NCI-H69 (cell line): ENCODE measurements around the gene FGF14.

Experiments
- DNase-seq: peaks from one replicate; lab custom pipeline; 2025; lab: John Stamatoyannopoulos, UW

FGF14 gene

GRCh38 chr13:102401766-102402165 is at the start of gene FGF14:
Gene FGF14, minus strand, starts transcription at chr13:102402048.
- DNase-seq: peak; percentile 71

GRCh38 chr13:102443249-102443648 is 41.4 kb upstream of the FGF14 start:
- peak; percentile 87 for DNase-seq

GRCh38 chr13:102441085-102441484 is 39.2 kb upstream of the FGF14 start:
- DNase-seq: peak; percentile 26

GRCh38 chr13:102440259-102440936 is 38.5 kb upstream of the FGF14 start:
- DNase-seq: peak; percentile 81

GRCh38 chr13:102422690-102423089 is 20.8 kb upstream of the FGF14 start:
- no peak for DNase-seq

- DNase-seq: no peak
Observed at GRCh38 chr13:102405499-102406100, 3.8 kb upstream of the FGF14 start.

- peak; percentile 98 for DNase-seq
Observed at GRCh38 chr13:102402290-102402689, 442 bp upstream of the FGF14 start.

- DNase-seq: peak; percentile 77
Observed at GRCh38 chr13:102401265-102401664, 583 bp downstream of the FGF14 start.

- DNase-seq: peak; percentile 88
Observed at GRCh38 chr13:102400675-102401145, 1.1 kb downstream of the FGF14 start.

- peak; percentile 90 for DNase-seq
Observed at GRCh38 chr13:102399791-102400674, 1.8 kb downstream of the FGF14 start.

- DNase-seq: peak; percentile 62
Observed at GRCh38 chr13:102395939-102396338, 5.9 kb downstream of the FGF14 start.

GRCh38 chr13:102395174-102395573 is 6.7 kb downstream of the FGF14 start:
- DNase-seq: peak; percentile 64

GRCh38 chr13:102394158-102395053 is 7.4 kb downstream of the FGF14 start:
- DNase-seq: peak; percentile 99

GRCh38 chr13:102392481-102393209 is 9.2 kb downstream of the FGF14 start:
- peak; percentile 84 for DNase-seq

GRCh38 chr13:102386461-102386860 is 15.4 kb downstream of the FGF14 start:
- no peak for DNase-seq

- no peak for DNase-seq
Observed at GRCh38 chr13:102380012-102380411, 21.8 kb downstream of the FGF14 start.

- DNase-seq: peak; percentile 81
Observed at GRCh38 chr13:102376318-102376717, 25.5 kb downstream of the FGF14 start.

GRCh38 chr13:102374726-102375125 is 27.1 kb downstream of the FGF14 start:
- DNase-seq: no peak

GRCh38 chr13:102374233-102374632 is 27.6 kb downstream of the FGF14 start:
- peak; percentile 23 for DNase-seq

- no peak for DNase-seq
Observed at GRCh38 chr13:102373221-102373620, 28.6 kb downstream of the FGF14 start.

- DNase-seq: peak; percentile 97
Observed at GRCh38 chr13:102369302-102369701, 32.5 kb downstream of the FGF14 start.
